B cell (primary cell): Measurements from ENCODE around the gene POLR1G. TPM values are rescaled to one million over a fixed set of nuclear protein-coding genes. Genes with fewer than 3 reads are reported as not detected.

Experiments used
- ATAC-seq: fragments of 200-7000 bp; cut with Tn5 transposase; one replicate; pipeline ENCODE4 v1.10.0; 2021; ENCODE audit warnings: low read depth, mild to moderate bottlenecking, moderate number of reproducible peaks, moderate library complexity
- CTCF ChIA-PET: fragments of 350-600 bp; sonication (Branson Sonifier 250); formaldehyde crosslinking; loops from one replicate; lab custom pipeline; 2021; ENCODE audit warnings: antibody characterized with exemption, inconsistent platforms; lab: Charles Lee
- POLR2A ChIA-PET: fragments of 350-600 bp; sonication (Branson Sonifier 250); formaldehyde crosslinking; loops from one replicate; lab custom pipeline; 2021; ENCODE audit warnings: antibody characterized with exemption; lab: Charles Lee
- DNase-seq: peaks from one replicate; pipeline ENCODE4 v3.0.0; 2013
- H2AFZ ChIP-seq: 2 replicates; pipeline ENCODE4 v1.6.1; 2012; ENCODE audit warnings: mild to moderate bottlenecking, low read depth, low read length; ENCODE audit not compliant: insufficient read depth, poor library complexity, severe bottlenecking
- H3K27ac ChIP-seq, 2 donors: 1 replicate in 1 of 2; 2 replicates in 1 of 2; pipeline ENCODE4 v1.5.1; 2012 to 2013; ENCODE audit warnings: low read length in 2 of 2, mild to moderate bottlenecking in 2 of 2, moderate library complexity in 1 of 2
- H3K27me3 ChIP-seq, 4 experiments: fragments of 200-600 bp in 1 of 4; sonication (generic) in 1 of 4; replicated peaks in 1 of 4; 1 replicate in 2 of 4; 2 replicates in 2 of 4; pipeline versions ENCODE4 v1.6.1 to v1.7.0; 2013 to 2016; ENCODE audit warnings: low read length in 3 of 4, mild to moderate bottlenecking in 2 of 4, mixed read lengths in 1 of 4, moderate library complexity in 1 of 4; ENCODE audit not compliant: insufficient read depth in 4 of 4, control insufficient read depth in 3 of 4; ENCODE audit errors: control extremely low read depth in 1 of 4
- H3K36me3 ChIP-seq, 2 experiments: replicated peaks in 1 of 2; 1 replicate in 1 of 2; 2 replicates in 1 of 2; pipeline versions ENCODE4 v1.6.1 to v1.7.1; 2013; ENCODE audit warnings: low read length in 1 of 2; ENCODE audit not compliant: insufficient read depth in 2 of 2, control insufficient read depth in 1 of 2; ENCODE audit errors: control extremely low read depth in 1 of 2, extremely low read depth in 1 of 2
- H3K4me1 ChIP-seq, 2 donors: fragments of 200-600 bp in 1 of 2; sonication (generic) in 1 of 2; 1 replicate in 1 of 2; 2 replicates in 1 of 2; pipeline versions ENCODE4 v1.5.1 to v1.6.1; 2013 to 2017; ENCODE audit warnings: low read length in 2 of 2; ENCODE audit not compliant: control insufficient read depth in 2 of 2, insufficient read depth in 2 of 2
- H3K4me2 ChIP-seq: replicated peaks from 2 replicates; pipeline ENCODE3; 2012; ENCODE audit warnings: mild to moderate bottlenecking, low read depth, low read length; ENCODE audit not compliant: poor library complexity, severe bottlenecking
- H3K4me3 ChIP-seq, 5 experiments: fragments of 200-600 bp in 1 of 5; sonication (generic) in 1 of 5; 1 replicate in 3 of 5; 2 replicates in 2 of 5; pipeline versions ENCODE4 v1.5.1 to v1.7.0; 2011 to 2016; ENCODE audit warnings: low read length in 4 of 5, mild to moderate bottlenecking in 4 of 5, low read depth in 2 of 5, control low read depth in 1 of 5, moderate library complexity in 1 of 5; ENCODE audit not compliant: insufficient read depth in 1 of 5; ENCODE audit errors: control extremely low read depth in 1 of 5, extremely low read depth in 1 of 5
- H3K79me2 ChIP-seq: fragments of 200-600 bp; sonication (generic); one replicate; pipeline ENCODE4 v1.6.0; 2016; ENCODE audit warnings: low read length; ENCODE audit not compliant: control insufficient read depth, insufficient read depth
- H3K9ac ChIP-seq: fragments of 200-600 bp; sonication (generic); 2 replicates; pipeline ENCODE4 v1.6.1; 2017; ENCODE audit warnings: mild to moderate bottlenecking, low read length, moderate library complexity
- H3K9me3 ChIP-seq, 3 donors: one replicate each; pipeline versions ENCODE4 v1.6.1 to v1.7.1; 2013; ENCODE audit warnings: low read length in 2 of 3; ENCODE audit not compliant: control insufficient read depth in 2 of 3, insufficient read depth in 1 of 3; ENCODE audit errors: control extremely low read depth in 1 of 3
- H4K20me1 ChIP-seq: 2 replicates; pipeline ENCODE4 v1.6.0; 2012; ENCODE audit warnings: mild to moderate bottlenecking, low read length; ENCODE audit not compliant: insufficient read depth, control insufficient read depth, poor library complexity, severe bottlenecking
- H3K27ac Mint-ChIP-seq: one replicate; pipeline ENCODE4 v1.8.0; 2021; ENCODE audit warnings: mixed read lengths
- H3K27me3 Mint-ChIP-seq: one replicate; pipeline ENCODE4 v1.8.0; 2021; ENCODE audit warnings: mixed read lengths
- H3K4me1 Mint-ChIP-seq: one replicate; pipeline ENCODE4 v1.8.0; 2021; ENCODE audit warnings: mixed read lengths
- H3K4me3 Mint-ChIP-seq: one replicate; pipeline ENCODE4 v1.8.0; 2021; ENCODE audit warnings: mixed read lengths
- H3K9me3 Mint-ChIP-seq: one replicate; pipeline ENCODE4 v1.8.0; 2022; ENCODE audit warnings: mixed read lengths; ENCODE audit not compliant: insufficient read depth
- CTCF ChIP-seq: fragments of 200-600 bp; IDR thresholded peaks from one replicate; pipeline ENCODE4 v1.8.0; 2022; ENCODE audit warnings: antibody characterized with exemption, mild to moderate bottlenecking
- EZH2 ChIP-seq: IDR thresholded peaks from 2 replicates; pipeline ENCODE4 v1.6.1; 2012; ENCODE audit warnings: borderline replicate concordance, low read depth, mild to moderate bottlenecking, moderate library complexity, low read length; ENCODE audit not compliant: insufficient read depth, poor library complexity, severe bottlenecking
- WGBS: methylation state at CpG from one replicate; pipeline ENCODE4 v1.1.5; 2013; ENCODE audit warnings: missing lambda C conversion rate; ENCODE audit not compliant: insufficient coverage; 5-methylcytosine and 5-hydroxymethylcytosine counted together
- intact Hi-C: fragments of 100-400 bp; cut with micrococcal nuclease; formaldehyde crosslinking; loops from one replicate; pipeline ENCODE4 v1.10.0; 2022
- polyA plus RNA-seq: library from polyadenylated mRNA; depleted of rRNA; stranded (reverse); fragments of >200 nt; gene quantifications from 2 replicates; pipeline ENCODE4 v1.2.3, GENCODE V29; 2012
- total RNA-seq, 2 donors: library from RNA; stranded (reverse); fragments of 120-200 nt in 1 of 2; gene quantifications; 1 replicate in 1 of 2; 2 replicates in 1 of 2; pipeline versions ENCODE4 v1.2.3 to v1.2.4, GENCODE V29; 2013 to 2022

Gene POLR1G
- total and polyA plus RNA-seq, 2 donors (not counting 1 experiment from before 2014, with no cell fraction given) = 2.1 to 4.3 TPM

- Histone ChIP-seq H3K36me3 (no peaks in the 10 kb centered on the region), H3K9me3 (peaks cover 0 to 12% (median 0%) of the 10 kb centered on the region in 3 donors), H3K27me3 (peaks cover 0 to 45% (median 24%) of the 10 kb centered on the region in 4 experiments), H4K20me1 (peaks cover 28% of the 10 kb centered on the region), H3K79me2 (peaks cover 31% of the 10 kb centered on the region), H3K4me1 (peaks cover 41 to 46% of the 10 kb centered on the region in 2 donors), H3K4me2 (no peak overlapping the region), H3K27ac (no peak overlapping the region), H2AFZ (no peak overlapping the region), H3K9ac (no peak overlapping the region), H3K4me3 (no peak overlapping the region)
- Mint-ChIP-seq H3K4me1 (peaks cover 44% of the 10 kb centered on the region), H3K9me3 (no peaks in the 10 kb centered on the region), H3K27me3 (peaks cover 26% of the 10 kb centered on the region), H3K27ac (no peak overlapping the region), H3K4me3 (no peak overlapping the region)
- WGBS = 95% methylated on average over 4 of the region's 4 CpGs
- ATAC-seq (no peak), DNase-seq (no peak)
- ChIA-PET CTCF (interaction anchor here (0.6 to 4.9 kb wide), 11 partner anchors 11 to 591 kb away, joined by 3 to 66 read pairs (median 6); no protein-coding TSS in a partner anchor), POLR2A (interaction anchor here (1.1 to 1.3 kb wide), 2 partner anchors 66 to 181 kb away, joined by 3 to 5 read pairs; no protein-coding TSS in a partner anchor)
- TF ChIP-seq EZH2 (no peak), CTCF (no peak)
- intact Hi-C loops = loop anchor here (10.0 kb wide), 1 partner anchor 592 kb away; the partner anchor contains the start of gene CCDC61
Measured at GRCh38 chr19:45403272-45403671, 3.2 kb upstream of the POLR1G start.
